ENCODE measurements around the gene ERGIC1. TPM values are rescaled to one million over a fixed set of nuclear protein-coding genes. Genes with fewer than 3 reads are reported as not detected.

Gene ERGIC1
- total RNA-seq, 2 donors from 2014 or later, result 46.5 to 93.1 TPM

DNA sequence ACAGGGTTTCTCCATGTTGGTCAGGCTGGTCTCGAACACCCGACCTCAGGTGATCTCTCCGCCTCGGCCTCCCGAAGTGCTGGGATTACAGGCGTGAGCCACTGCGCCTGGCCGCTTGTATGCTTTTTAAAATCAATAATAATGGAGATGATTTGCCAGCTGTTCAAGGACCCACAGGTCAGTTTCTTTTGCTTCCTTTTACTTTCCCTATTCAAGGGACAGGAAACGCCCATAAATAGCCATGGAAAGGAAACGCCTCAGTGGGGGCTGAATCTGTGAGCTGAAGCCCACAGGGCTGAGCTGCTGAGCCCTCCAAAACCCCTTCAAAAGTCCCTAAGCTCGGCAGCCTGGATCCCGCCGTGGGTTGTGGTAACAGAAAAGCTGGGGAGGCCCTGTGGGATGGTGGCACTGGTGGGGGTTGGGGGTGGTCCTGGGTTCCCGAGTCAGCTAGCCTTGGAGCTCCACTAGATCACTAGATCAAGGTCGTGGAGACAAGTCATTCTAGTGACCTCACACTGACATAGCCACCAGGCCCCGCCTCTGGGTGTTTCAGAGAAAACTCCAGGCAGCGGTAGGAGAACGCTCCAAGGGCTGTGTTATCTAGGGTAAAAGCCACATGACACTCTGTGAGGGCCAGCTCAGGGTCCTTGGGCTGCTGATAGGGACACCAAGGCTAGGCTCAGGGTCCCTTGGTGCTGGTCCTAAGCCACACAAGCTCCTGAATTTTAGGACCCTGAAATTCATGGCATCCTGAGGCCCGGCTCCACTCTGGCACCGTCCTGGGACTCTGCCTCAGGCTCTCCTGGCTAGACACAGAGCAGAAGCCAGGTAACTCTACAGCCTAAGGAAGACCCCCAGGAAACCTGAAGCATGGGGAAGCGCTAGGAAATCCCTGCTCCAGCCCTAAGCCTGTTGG lies 45.0 kb upstream of the ERGIC1 start:
- peak overlapping the region; percentile 78 to 92 (median 89) for H3K27ac ChIP-seq
- no peaks in the 10 kb centered on the region for H3K9me3 ChIP-seq
- DNase-seq (peak; percentile 76 to 90 (median 84)), ATAC-seq (peak; percentile 91)
- peaks cover 21% of the 10 kb centered on the region for H3K4me1 ChIP-seq
- intact Hi-C loops (cut with DNase I), result no loop called here
- H3K4me3 ChIP-seq, result no peak overlapping the region
- TF ChIP-seq CTCF (IDR thresholded peaks at IDR 0.05), result no peak
- TF ChIP-seq POLR2A (IDR thresholded peaks at IDR 0.05), result peak in 2 of 3 donors; percentile 42 to 48
- H3K27me3 ChIP-seq, result no peaks in the 10 kb centered on the region
- H3K36me3 ChIP-seq (replicated peaks in 1 of 2; ENCODE audit: insufficient read depth in 1 of 2, low read depth in 2 of 2), result no peaks in the 10 kb centered on the region
- WGBS, 2 donors, result 24 to 33% methylated on average over 14 to 21 of the region's 21 CpGs

DNA sequence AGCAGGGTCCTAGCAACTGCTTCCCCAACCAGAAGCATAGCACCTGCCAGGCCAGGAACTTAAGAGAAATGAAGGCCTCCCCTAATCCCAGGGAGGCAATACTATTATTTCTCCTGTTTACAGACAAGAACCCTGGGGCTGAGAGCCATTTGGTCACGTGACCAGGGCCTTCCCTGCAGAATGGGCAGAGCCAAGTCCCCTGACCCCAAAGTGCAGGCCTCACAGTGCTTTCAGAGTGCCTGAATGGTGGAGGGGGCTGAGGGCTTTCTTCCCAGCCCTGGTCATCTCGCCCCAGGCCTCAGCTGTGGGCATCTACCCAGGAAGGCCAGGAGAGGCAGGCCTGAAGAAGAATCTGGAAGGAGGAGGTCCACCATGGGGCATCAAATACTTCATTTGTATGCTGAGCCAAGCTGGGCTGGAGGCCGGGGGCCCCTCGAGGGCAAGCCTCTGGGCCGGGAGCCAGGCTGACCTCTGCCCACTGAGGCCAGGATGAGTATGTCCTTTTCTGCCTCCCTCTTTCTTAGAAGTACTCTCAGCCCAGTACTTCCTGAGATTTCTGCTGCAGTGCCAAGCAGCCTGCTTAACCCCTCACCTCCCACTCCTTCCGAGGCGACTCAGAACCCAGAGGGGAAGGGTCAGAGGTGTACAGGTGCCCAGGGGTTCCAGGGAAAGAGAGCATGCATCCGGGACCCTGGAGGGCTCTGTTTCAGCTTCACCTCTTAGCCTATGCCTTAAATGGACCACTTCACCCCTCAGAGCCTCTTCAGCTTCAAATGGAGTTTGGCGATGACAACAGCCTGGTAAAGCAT lies 44.2 kb upstream of the ERGIC1 start:
- intact Hi-C loops (cut with DNase I), result no loop called here
- Histone ChIP-seq H3K4me1 (peaks cover 21% of the 10 kb centered on the region), H3K9me3 (no peaks in the 10 kb centered on the region), H3K27me3 (no peaks in the 10 kb centered on the region), H3K4me3 (no peak overlapping the region), H3K27ac (peak overlapping the region; percentile 78 to 92 (median 89)), H3K36me3 (replicated peaks in 1 of 2; ENCODE audit: insufficient read depth in 1 of 2, low read depth in 2 of 2) (no peaks in the 10 kb centered on the region)
- TF ChIP-seq POLR2A (IDR thresholded peaks at IDR 0.05) (no peak), CTCF (IDR thresholded peaks at IDR 0.05) (no peak)
- peak; percentile 12 for ATAC-seq
- no peak for DNase-seq
- 74 to 84% methylated on average over 7 to 9 of the region's 9 CpGs for WGBS, 2 donors

GRCh38 chr5:172790496-172790889 lies 43.6 kb upstream of the ERGIC1 start:
- TF ChIP-seq POLR2A (IDR thresholded peaks at IDR 0.05), result no peak
- TF ChIP-seq CTCF (IDR thresholded peaks at IDR 0.05), result no peak
- H3K27me3 ChIP-seq, result no peaks in the 10 kb centered on the region
- H3K27ac ChIP-seq, result peak overlapping the region in 1 of 4 donors; percentile 90
- WGBS, 2 donors, result 71 to 72% methylated on average over 4 to 5 of the region's 5 CpGs
- ATAC-seq, result no peak
- H3K4me3 ChIP-seq, result no peak overlapping the region
- no peaks in the 10 kb centered on the region for H3K36me3 ChIP-seq (replicated peaks in 1 of 2; ENCODE audit: insufficient read depth in 1 of 2, low read depth in 2 of 2)
- intact Hi-C loops (cut with DNase I), result no loop called here
- no peaks in the 10 kb centered on the region for H3K9me3 ChIP-seq
- H3K4me1 ChIP-seq, result peaks cover 21% of the 10 kb centered on the region
- no peak for DNase-seq

- Histone ChIP-seq H3K36me3 (replicated peaks in 1 of 2; ENCODE audit: insufficient read depth in 1 of 2, low read depth in 2 of 2) (no peaks in the 10 kb centered on the region), H3K4me3 (no peak overlapping the region), H3K27me3 (no peaks in the 10 kb centered on the region), H3K27ac (no peak overlapping the region), H3K9me3 (no peaks in the 10 kb centered on the region), H3K4me1 (peaks cover 21% of the 10 kb centered on the region)
- no peak for TF ChIP-seq CTCF (IDR thresholded peaks at IDR 0.05)
- TF ChIP-seq POLR2A (IDR thresholded peaks at IDR 0.05), result no peak
- ATAC-seq (no peak), DNase-seq (no peak)
- 80 to 100% methylated on average over 1 to 5 of the region's 6 CpGs for WGBS, 2 donors
- intact Hi-C loops (cut with DNase I), result no loop called here
Observed at GRCh38 chr5:172791286-172791685, 42.8 kb upstream of the ERGIC1 start.

Data from body of pancreas (tissue), 4 donors.